K562 (cell line): ENCODE measurements around the gene ALG9. TPM values are rescaled to one million over a fixed set of nuclear protein-coding genes. Genes with fewer than 3 reads are reported as not detected.

Experiments
- ATAC-seq: fragments of 200-7000 bp; cut with Tn5 transposase; 3 replicates; pipeline ENCODE4 v1.9.1; 2020; ENCODE audit warnings: moderate library complexity
- BruUV-seq: library from RNA; stranded (reverse); fragments of 400-500 nt; replicated peaks from 2 replicates; lab custom pipeline; 2021; lab: Mats Ljungman, UMichigan
- CTCF ChIA-PET: fragments of 300-600 bp; formaldehyde crosslinking; extraction: SDS; loops from one replicate; lab custom pipeline; 2021; ENCODE audit warnings: low intra/inter-chr PET ratio; lab: Yijun Ruan, JAX
- POLR2A ChIA-PET: fragments of 300-600, 350-650 bp; sonication (Branson Sonifier 250); formaldehyde crosslinking; extraction: SDS; loops from one replicate; lab custom pipeline; 2021; ENCODE audit warnings: antibody characterized with exemption, inconsistent platforms; lab: Yijun Ruan, JAX
- DNase-seq, 4 experiments: peaks; one replicate each; pipeline versions ENCODE4 v3.0.0 to v3.0.0-alpha.2; 2011 to 2018; ENCODE audit warnings: low spot score in 3 of 4, mixed read lengths in 3 of 4; ENCODE audit errors: extremely low read depth in 1 of 4
- FAIRE-seq: peaks from 2 replicates; lab custom pipeline; 2011; peaks lifted over from hg19 to GRCh38; lab: Jason Lieb, UNC
- H2AFZ ChIP-seq: 2 replicates; pipeline ENCODE4 v1.6.0; 2011; ENCODE audit warnings: low read depth, low read length, control low read depth, inconsistent platforms
- H3K27ac ChIP-seq: fragments of 200-600 bp; 3 replicates; pipeline ENCODE4 v1.8.0; 2011; ENCODE audit warnings: low read depth, mild to moderate bottlenecking, control low read depth, inconsistent platforms, low read length, moderate library complexity, mixed read lengths; ENCODE audit errors: extremely low read depth
- H3K27me3 ChIP-seq, 2 experiments: fragments of 300-600 bp in 1 of 2; 2 replicates in 1 of 2; 3 replicates in 1 of 2; pipeline versions ENCODE4 v1.6.0 to v1.8.0; 2011; ENCODE audit warnings: inconsistent platforms in 2 of 2, low read length in 2 of 2, mild to moderate bottlenecking in 1 of 2, mixed read lengths in 1 of 2, moderate library complexity in 1 of 2; ENCODE audit not compliant: control insufficient read depth in 2 of 2, insufficient read depth in 2 of 2
- H3K36me3 ChIP-seq: fragments of 300-600 bp; 3 replicates; pipeline ENCODE4 v1.8.0; 2011; ENCODE audit warnings: mild to moderate bottlenecking, low read length, inconsistent platforms; ENCODE audit not compliant: control insufficient read depth, insufficient read depth
- H3K4me1 ChIP-seq, 2 experiments: fragments of 200-600 bp in 1 of 2; replicated peaks in 1 of 2; 2 replicates in 1 of 2; 3 replicates in 1 of 2; pipeline versions ENCODE4 v1.5.1 to v1.8.0; 2011; ENCODE audit warnings: inconsistent platforms in 2 of 2, low read length in 2 of 2, mild to moderate bottlenecking in 1 of 2, mixed read lengths in 1 of 2, moderate library complexity in 1 of 2; ENCODE audit not compliant: control insufficient read depth in 2 of 2, insufficient read depth in 2 of 2
- H3K4me2 ChIP-seq: 2 replicates; pipeline ENCODE4 v1.6.1; 2011; ENCODE audit warnings: low read length, control low read depth, inconsistent platforms, mixed read lengths; ENCODE audit not compliant: insufficient read depth
- H3K4me3 ChIP-seq: fragments of 200-600 bp; sonication (generic), shearing (Covaris generic); 2 replicates; pipeline ENCODE4 v1.5.1; 2016; ENCODE audit warnings: control low read depth, inconsistent platforms
- H3K79me2 ChIP-seq: fragments of 200-600 bp; 3 replicates; pipeline ENCODE4 v1.8.0; 2011; ENCODE audit warnings: low read length, inconsistent platforms; ENCODE audit not compliant: control insufficient read depth, insufficient read depth
- H3K9ac ChIP-seq, 2 experiments: 2 replicates each; pipeline versions ENCODE4 v1.6.0 to v1.6.1; 2011; ENCODE audit warnings: low read depth in 2 of 2, low read length in 2 of 2, control low read depth in 1 of 2, inconsistent platforms in 1 of 2, mild to moderate bottlenecking in 1 of 2, mixed read lengths in 1 of 2; ENCODE audit not compliant: insufficient read depth in 1 of 2
- H3K9me1 ChIP-seq: one replicate; pipeline ENCODE4 v1.6.0; 2011; ENCODE audit warnings: inconsistent platforms, mild to moderate bottlenecking, low read length, moderate library complexity; ENCODE audit not compliant: control insufficient read depth, insufficient read depth
- H3K9me3 ChIP-seq: replicated peaks from 2 replicates; pipeline ENCODE4 v1.5.1; 2011; ENCODE audit warnings: low read depth, low read length, inconsistent platforms; ENCODE audit not compliant: control insufficient read depth, insufficient read depth
- H4K20me1 ChIP-seq: replicated peaks from 2 replicates; pipeline ENCODE4 v1.6.1; 2011; ENCODE audit warnings: low read length, inconsistent platforms, mixed read lengths; ENCODE audit not compliant: control insufficient read depth, insufficient read depth
- HEY1 ChIP-seq: fragments of 250-450 bp; sonication (Bioruptor Pico); IDR thresholded peaks from 2 replicates; pipeline ENCODE4 v1.5.0; 2020; ENCODE audit warnings: mild to moderate bottlenecking, moderate library complexity, borderline replicate concordance
- LCOR ChIP-seq: sonication (generic); formaldehyde crosslinking; IDR thresholded peaks from 2 replicates; pipeline ENCODE4 v1.8.0; 2022; ENCODE audit warnings: mild to moderate bottlenecking, missing genetic modification reagents
- ZC3H4 ChIP-seq: sonication (generic); formaldehyde crosslinking; IDR thresholded peaks from 2 replicates; pipeline ENCODE4 v1.9.0; 2021; ENCODE audit warnings: missing genetic modification reagents, borderline replicate concordance
- WGBS: fragments of 100-300 bp; shearing (Covaris generic); methylation state at CpG from one replicate; pipeline ENCODE4 v1.1.6; 2016; ENCODE audit warnings: low coverage, mixed read lengths; ENCODE audit not compliant: insufficient coverage; ENCODE audit errors: missing lambda C conversion rate; 5-methylcytosine and 5-hydroxymethylcytosine counted together
- in situ Hi-C: fragments of 300-500 bp; cut with MboI; formaldehyde crosslinking; loops from 4 replicates; pipeline ENCODE4 v1.15.0; 2018; ENCODE audit warnings: inconsistent platforms, mixed read lengths
- intact Hi-C: fragments of 100-400 bp; cut with micrococcal nuclease; formaldehyde crosslinking; loops from 2 replicates; pipeline ENCODE4 v1.14.2; 2022
- polyA plus RNA-seq, 8 experiments: library from polyadenylated mRNA; depleted of rRNA in 4 of 8; stranded (reverse) in 5 of 8; unstranded in 3 of 8; fragments of >200 nt; fragmentation: Nextera tagmentation in 2 of 8; fragmentation: Illumina TruSeq in 1 of 8; extraction: Ambion mirVana in 2 of 8; extraction: Trizol in 1 of 8; gene quantifications; 2 replicates each; pipeline versions ENCODE4 v1.2.1 to v1.2.3, GENCODE V29; 2011 to 2014; ENCODE audit warnings: inconsistent platforms in 1 of 8, missing spikeins in 1 of 8
- total RNA-seq, 7 experiments: library from RNA; depleted of rRNA in 6 of 7; stranded (reverse); fragments of >200 nt in 6 of 7; fragmentation: Illumina TruSeq in 2 of 7; extraction: Trizol in 2 of 7; gene quantifications; 2 replicates each; pipeline versions ENCODE4 v1.2.1 to v1.2.3, GENCODE V29; 2011 to 2021; ENCODE audit warnings: low replicate concordance in 1 of 7

Gene ALG9
- total and polyA plus RNA-seq, 9 of the 15 experiments (the other 6 are each of a cell fraction or from before 2014, with no cell fraction given), result 11.5 to 40.5 (median 24.9) TPM

- no peak for TF ChIP-seq ZC3H4 (CRISPR knock-in tag)
Measured at GRCh38 chr11:111741751-111742150, 129.6 kb downstream of the ALG9 start (continued).

- Histone ChIP-seq H3K27me3 (no peaks in the 10 kb centered on the region), H3K4me2 (no peak overlapping the region), H3K9me3 (no peaks in the 10 kb centered on the region), H3K79me2 (no peaks in the 10 kb centered on the region), H3K4me1 (peaks cover 0 to 5% of the 10 kb centered on the region in 2 experiments; a peak in 3 of 5 replicates), H3K9me1 (no peaks in the 10 kb centered on the region), H3K36me3 (peaks cover 58% of the 10 kb centered on the region), H3K27ac (no peak overlapping the region), H3K9ac (no peak overlapping the region)
- WGBS, result 90% methylated on average over 2 of the region's 2 CpGs
- CTCF ChIA-PET, result no interaction called here
- ATAC-seq, result no peak
- intact Hi-C loops, result no loop called here
- TF ChIP-seq LCOR (CRISPR knock-in tag) (no peak), HEY1 (no peak)
- TF ChIP-seq, all 486 proteins: peak for 0
- DNase-seq (no peak), FAIRE-seq (no peak)
- in situ Hi-C loops, result no loop called here
- POLR2A ChIA-PET, result interaction anchor here (0.6 to 1.2 kb wide), 2 partner anchors 10 to 13 kb away, joined by 3 to 5 read pairs; no protein-coding TSS in a partner anchor
- BruUV-seq, result no TSS peak
- H2AFZ ChIP-seq, result no peak overlapping the region
- 0 out of 2 replicates have a peak, but pooled peaks cover 3% of the 10 kb centered on the region for H4K20me1 ChIP-seq
- no peak overlapping the region for H3K4me3 ChIP-seq
Measured at GRCh38 chr11:111739299-111739698, 132.1 kb downstream of the ALG9 start.
